Measurements from ENCODE around the gene DNAI4. TPM values are rescaled to one million over a fixed set of nuclear protein-coding genes. Genes with fewer than 3 reads are reported as not detected.

Gene DNAI4
- total RNA-seq, 4 donors from 2014 or later, result 4.9 to 6.2 (median 5.5) TPM

DNA sequence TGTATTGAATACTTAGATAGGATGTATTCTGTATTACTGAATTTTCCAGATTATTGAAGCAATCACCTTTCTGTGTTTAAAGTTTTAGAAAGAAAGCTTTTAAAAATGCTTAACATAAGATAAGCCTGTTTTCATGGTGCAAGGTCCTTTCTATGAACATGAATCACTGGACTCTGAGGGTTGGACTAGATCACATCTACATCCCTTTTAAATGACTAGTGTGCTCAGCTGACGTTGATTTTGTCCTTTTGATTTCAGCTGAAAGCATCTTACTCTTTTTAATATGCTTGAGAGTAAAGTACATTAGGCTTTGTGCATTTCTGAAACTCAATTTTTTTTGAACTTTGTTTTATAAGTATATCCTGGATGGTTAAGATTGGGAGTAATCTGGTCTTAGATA, 16.3 kb upstream of the DNAI4 start:
- Histone ChIP-seq H3K36me3 (peaks cover 0 to 7% (median 2%) of the 10 kb centered on the region in 4 donors), H3K27ac (replicated peaks in 1 of 4) (no peak overlapping the region), H3K27me3 (no peaks in the 10 kb centered on the region), H3K9me3 (no peaks in the 10 kb centered on the region), H3K4me3 (no peak overlapping the region), H3K4me1 (peaks cover 13 to 90% (median 72%) of the 10 kb centered on the region in 4 donors)
- TF ChIP-seq POLR2A (IDR thresholded peaks at IDR 0.05; ENCODE audit: low read depth) (no peak), POLR2AphosphoS5 (IDR thresholded peaks at IDR 0.05) (no peak), EP300 (IDR thresholded peaks at IDR 0.05) (no peak)
- TF ChIP-seq, protein P1, sequence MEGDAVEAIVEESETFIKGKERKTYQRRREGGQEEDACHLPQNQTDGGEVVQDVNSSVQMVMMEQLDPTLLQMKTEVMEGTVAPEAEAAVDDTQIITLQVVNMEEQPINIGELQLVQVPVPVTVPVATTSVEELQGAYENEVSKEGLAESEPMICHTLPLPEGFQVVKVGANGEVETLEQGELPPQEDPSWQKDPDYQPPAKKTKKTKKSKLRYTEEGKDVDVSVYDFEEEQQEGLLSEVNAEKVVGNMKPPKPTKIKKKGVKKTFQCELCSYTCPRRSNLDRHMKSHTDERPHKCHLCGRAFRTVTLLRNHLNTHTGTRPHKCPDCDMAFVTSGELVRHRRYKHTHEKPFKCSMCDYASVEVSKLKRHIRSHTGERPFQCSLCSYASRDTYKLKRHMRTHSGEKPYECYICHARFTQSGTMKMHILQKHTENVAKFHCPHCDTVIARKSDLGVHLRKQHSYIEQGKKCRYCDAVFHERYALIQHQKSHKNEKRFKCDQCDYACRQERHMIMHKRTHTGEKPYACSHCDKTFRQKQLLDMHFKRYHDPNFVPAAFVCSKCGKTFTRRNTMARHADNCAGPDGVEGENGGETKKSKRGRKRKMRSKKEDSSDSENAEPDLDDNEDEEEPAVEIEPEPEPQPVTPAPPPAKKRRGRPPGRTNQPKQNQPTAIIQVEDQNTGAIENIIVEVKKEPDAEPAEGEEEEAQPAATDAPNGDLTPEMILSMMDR (IDR thresholded peaks at IDR 0.05), result no peak
- no peak for DNase-seq (ENCODE audit: extremely low spot score)
- 75% methylated on average over 1 of the region's 1 CpG for whole genome bisulfite sequencing
- intact Hi-C loops (cut with DNase I), result no loop called here

GRCh38 chr1:66938613-66939012, 14.0 kb upstream of the DNAI4 start:
- Histone ChIP-seq H3K9me3 (no peaks in the 10 kb centered on the region), H3K27me3 (no peaks in the 10 kb centered on the region), H3K4me3 (no peak overlapping the region), H3K27ac (replicated peaks in 1 of 4) (no peak overlapping the region), H3K4me1 (peaks cover 15 to 90% (median 73%) of the 10 kb centered on the region in 4 donors), H3K36me3 (no peaks in the 10 kb centered on the region)
- no peak for DNase-seq (ENCODE audit: extremely low spot score)
- intact Hi-C loops (cut with DNase I), result loop anchor here (10.0 kb wide), 1 partner anchor 46 kb away; no protein-coding TSS in a partner anchor
- TF ChIP-seq POLR2A (IDR thresholded peaks at IDR 0.05; ENCODE audit: low read depth) (no peak), EP300 (IDR thresholded peaks at IDR 0.05) (no peak), POLR2AphosphoS5 (IDR thresholded peaks at IDR 0.05) (no peak)
- TF ChIP-seq, protein P1 (IDR thresholded peaks at IDR 0.05), result no peak

DNA sequence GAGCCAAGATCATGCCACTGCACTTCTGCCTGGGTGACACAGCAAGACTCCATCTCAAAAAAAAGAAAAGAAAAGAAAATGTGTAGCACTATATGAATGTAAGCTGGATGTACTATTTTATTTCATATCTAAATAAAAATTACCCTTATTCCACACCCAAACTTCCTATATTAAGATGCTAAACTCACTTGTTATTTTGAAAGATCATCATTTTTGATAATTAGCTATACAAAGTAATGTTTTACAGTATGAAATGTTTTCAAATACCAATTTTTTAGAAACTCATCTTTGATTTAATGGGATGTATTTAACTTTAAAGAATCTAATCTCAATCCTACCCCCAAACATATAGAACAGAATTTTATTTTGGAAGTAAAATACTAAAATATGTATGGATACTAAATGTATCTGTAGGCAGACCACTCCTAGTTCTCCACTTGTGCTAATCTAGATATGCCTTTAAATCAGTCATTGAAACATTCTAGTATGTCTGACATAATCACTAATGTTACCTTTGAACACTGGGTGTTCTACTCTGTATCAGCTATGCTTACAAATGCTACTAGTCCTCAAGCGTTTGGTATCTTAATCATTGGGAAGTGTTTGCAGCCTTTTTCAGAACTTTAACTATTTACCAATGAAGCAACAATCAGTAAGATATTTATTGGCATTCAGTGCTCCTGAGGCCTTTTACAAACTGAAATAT, 13.0 kb upstream of the DNAI4 start:
- H3K27me3 ChIP-seq, result no peaks in the 10 kb centered on the region
- no peak overlapping the region for H3K4me3 ChIP-seq
- no peak overlapping the region for H3K27ac ChIP-seq (replicated peaks in 1 of 4)
- no peak for TF ChIP-seq POLR2AphosphoS5 (IDR thresholded peaks at IDR 0.05)
- no peak for TF ChIP-seq EP300 (IDR thresholded peaks at IDR 0.05)
- no peak for TF ChIP-seq POLR2A (IDR thresholded peaks at IDR 0.05; ENCODE audit: low read depth)
- TF ChIP-seq, protein P1 (IDR thresholded peaks at IDR 0.05), result no peak
- H3K9me3 ChIP-seq, result no peaks in the 10 kb centered on the region
- peaks cover 24 to 90% (median 74%) of the 10 kb centered on the region in 4 donors for H3K4me1 ChIP-seq
- WGBS, result 36% methylated on average over 1 of the region's 1 CpG
- intact Hi-C loops (cut with DNase I), result loop anchor here (10.0 kb wide), 1 partner anchor 47 kb away; no protein-coding TSS in a partner anchor
- DNase-seq (ENCODE audit: extremely low spot score), result no peak
- H3K36me3 ChIP-seq, result no peaks in the 10 kb centered on the region

DNA sequence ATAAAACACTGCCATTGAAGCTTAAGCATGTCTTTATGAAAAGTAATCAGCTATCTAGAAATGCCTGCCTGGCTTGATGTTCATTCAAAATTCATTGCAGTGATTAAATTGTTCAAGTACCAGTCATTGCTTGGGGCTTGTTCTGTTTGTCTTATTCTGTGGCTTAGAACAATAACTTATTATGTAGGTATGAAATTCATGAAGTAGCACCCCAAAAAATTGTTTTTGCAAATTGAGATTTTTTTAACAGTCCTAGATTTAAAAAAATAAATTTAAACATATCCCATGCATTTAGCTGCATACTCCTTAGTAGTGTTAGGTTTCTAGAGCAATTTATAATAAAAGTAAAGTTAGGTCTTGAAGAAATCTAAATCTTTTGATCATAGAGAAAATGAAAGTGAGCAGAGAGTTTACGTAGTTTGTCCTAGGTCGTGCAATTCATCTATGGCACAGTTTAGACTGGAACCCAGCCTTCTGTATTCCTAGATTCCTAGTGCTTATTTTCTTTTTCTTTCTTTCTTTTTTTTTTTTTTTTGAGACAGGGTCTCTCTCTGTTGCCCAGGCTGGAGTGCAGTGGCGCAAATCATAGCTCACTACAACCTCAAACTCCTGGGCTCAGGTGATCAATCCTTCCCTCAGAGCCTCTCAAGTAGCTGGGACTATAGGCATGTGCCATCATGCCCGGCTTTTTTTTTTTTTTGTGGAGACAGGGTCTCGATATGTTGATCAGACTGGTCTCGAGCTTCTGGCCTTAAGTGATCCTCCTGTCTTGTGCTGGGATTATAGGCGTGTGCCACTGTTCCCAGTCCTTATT, 9.4 kb upstream of the DNAI4 start:
- TF ChIP-seq POLR2AphosphoS5 (IDR thresholded peaks at IDR 0.05) (no peak), EP300 (IDR thresholded peaks at IDR 0.05) (no peak), POLR2A (IDR thresholded peaks at IDR 0.05; ENCODE audit: low read depth) (no peak)
- TF ChIP-seq, protein P1 (IDR thresholded peaks at IDR 0.05), result no peak
- peak overlapping the region in 3 of 4 donors; percentile 6 to 38 (median 7) for H3K27ac ChIP-seq (replicated peaks in 1 of 4)
- H3K36me3 ChIP-seq, result no peaks in the 10 kb centered on the region
- no peak for DNase-seq (ENCODE audit: extremely low spot score)
- peaks cover 32 to 81% (median 74%) of the 10 kb centered on the region in 4 donors for H3K4me1 ChIP-seq
- WGBS, result 73% methylated on average over 7 of the region's 7 CpGs
- peak overlapping the region in 3 of 4 donors; percentile 3 to 29 (median 28) for H3K4me3 ChIP-seq
- no peaks in the 10 kb centered on the region for H3K27me3 ChIP-seq
- H3K9me3 ChIP-seq, result no peaks in the 10 kb centered on the region
- intact Hi-C loops (cut with DNase I), result loop anchor here (5.0 to 10.0 kb wide), 2 partner anchors 51 to 118 kb away; partner anchors contain the start of gene SLC35D1
